ENCODE measurements around the gene CCR1. TPM values are rescaled to one million over a fixed set of nuclear protein-coding genes. Genes with fewer than 3 reads are reported as not detected.

Gene CCR1
- polyA plus RNA-seq, 1 donor from 2014 or later: not detected

- Histone ChIP-seq H2AFZ (ENCODE audit: low read depth, low read length) (no peak overlapping the region), H3K9ac (ENCODE audit: low read length) (no peak overlapping the region), H3K9me2 (ENCODE audit: insufficient read depth, low read length) (no peaks in the 10 kb centered on the region), H3K4me3 (ENCODE audit: low read length) (no peak overlapping the region), H3K27ac (ENCODE audit: low read length) (no peak overlapping the region), H3K4me2 (ENCODE audit: low read length) (no peak overlapping the region), H3K9me3 (ENCODE audit: low read length) (no peaks in the 10 kb centered on the region), H4K20me1 (ENCODE audit: insufficient read depth) (no peaks in the 10 kb centered on the region), H3F3A (ENCODE audit: insufficient read depth, low read length, poor library complexity, severe bottlenecking) (no peaks in the 10 kb centered on the region), H3K79me2 (replicated peaks; ENCODE audit: insufficient read depth, low read length) (no peaks in the 10 kb centered on the region), H3K36me3 (ENCODE audit: insufficient read depth, low read length) (no peaks in the 10 kb centered on the region), H3K27me3 (ENCODE audit: insufficient read depth, low read depth, low read length) (no peaks in the 10 kb centered on the region)
- TF ChIP-seq TAF1 (IDR thresholded peaks at IDR 0.05; ENCODE audit: low read depth): no peak
- no peak for TF ChIP-seq RAD21 (conservative IDR thresholded peaks at IDR 0.05)
- no peak for TF ChIP-seq SMC3 (conservative IDR thresholded peaks at IDR 0.05; ENCODE audit: poor library complexity)
- no peak for TF ChIP-seq EP300 (conservative IDR thresholded peaks at IDR 0.05; ENCODE audit: poor library complexity, severe bottlenecking)
- TF ChIP-seq MXI1 (conservative IDR thresholded peaks at IDR 0.05; ENCODE audit: poor library complexity, severe bottlenecking): no peak
Observed at GRCh38 chr3:46200790-46201189, 7.3 kb downstream of the CCR1 start.

- H3K79me2 ChIP-seq (replicated peaks; ENCODE audit: insufficient read depth, low read length): no peaks in the 10 kb centered on the region
- no peak overlapping the region for H3K4me2 ChIP-seq (ENCODE audit: low read length)
- no peak overlapping the region for H3K4me3 ChIP-seq (ENCODE audit: low read length)
- H3F3A ChIP-seq (ENCODE audit: insufficient read depth, low read length, poor library complexity, severe bottlenecking): no peaks in the 10 kb centered on the region
- no peaks in the 10 kb centered on the region for H3K36me3 ChIP-seq (ENCODE audit: insufficient read depth, low read length)
- H3K27ac ChIP-seq (ENCODE audit: low read length): no peak overlapping the region
- no peak overlapping the region for H2AFZ ChIP-seq (ENCODE audit: low read depth, low read length)
- no peak overlapping the region for H3K9ac ChIP-seq (ENCODE audit: low read length)
- H3K27me3 ChIP-seq (ENCODE audit: insufficient read depth, low read depth, low read length): no peaks in the 10 kb centered on the region
- no peaks in the 10 kb centered on the region for H3K9me2 ChIP-seq (ENCODE audit: insufficient read depth, low read length)
- TF ChIP-seq REST (IDR thresholded peaks at IDR 0.05; ENCODE audit: borderline replicate concordance): no peak
- TF ChIP-seq POLR2AphosphoS5 (IDR thresholded peaks at IDR 0.05): no peak
- TF ChIP-seq EP300 (conservative IDR thresholded peaks at IDR 0.05; ENCODE audit: poor library complexity, severe bottlenecking): no peak
- TF ChIP-seq TAF1 (IDR thresholded peaks at IDR 0.05; ENCODE audit: low read depth): no peak
- no peak for TF ChIP-seq CTCF (IDR thresholded peaks at IDR 0.05; ENCODE audit: poor library complexity, severe bottlenecking)
- no peak for TF ChIP-seq MXI1 (conservative IDR thresholded peaks at IDR 0.05; ENCODE audit: poor library complexity, severe bottlenecking)
- H4K20me1 ChIP-seq (ENCODE audit: insufficient read depth): no peaks in the 10 kb centered on the region
- no peaks in the 10 kb centered on the region for H3K9me3 ChIP-seq (ENCODE audit: low read length)
Observed at GRCh38 chr3:46200211-46200610, 7.9 kb downstream of the CCR1 start.

GRCh38 chr3:46196261-46196957 is 11.7 kb downstream of the CCR1 start:
- H3K4me3 ChIP-seq (ENCODE audit: low read length): no peak overlapping the region
- TF ChIP-seq TAF1 (IDR thresholded peaks at IDR 0.05; ENCODE audit: low read depth) (no peak), REST (IDR thresholded peaks at IDR 0.05; ENCODE audit: borderline replicate concordance) (no peak), SMC3 (conservative IDR thresholded peaks at IDR 0.05; ENCODE audit: poor library complexity) (no peak)
- H3K27me3 ChIP-seq (ENCODE audit: insufficient read depth, low read depth, low read length): no peaks in the 10 kb centered on the region
- H3K4me2 ChIP-seq (ENCODE audit: low read length): no peak overlapping the region
- no peaks in the 10 kb centered on the region for H3K79me2 ChIP-seq (replicated peaks; ENCODE audit: insufficient read depth, low read length)
- no peak overlapping the region for H2AFZ ChIP-seq (ENCODE audit: low read depth, low read length)
- H3K9me2 ChIP-seq (ENCODE audit: insufficient read depth, low read length): no peaks in the 10 kb centered on the region
- H3K9ac ChIP-seq (ENCODE audit: low read length): no peak overlapping the region
- no peaks in the 10 kb centered on the region for H4K20me1 ChIP-seq (ENCODE audit: insufficient read depth)
- no peak overlapping the region for H3K27ac ChIP-seq (ENCODE audit: low read length)
- no peaks in the 10 kb centered on the region for H3F3A ChIP-seq (ENCODE audit: insufficient read depth, low read length, poor library complexity, severe bottlenecking)
- peaks cover 3% of the 10 kb centered on the region for H3K9me3 ChIP-seq (ENCODE audit: low read length)
- H3K36me3 ChIP-seq (ENCODE audit: insufficient read depth, low read length): no peaks in the 10 kb centered on the region
